GM12892 (cell line): ENCODE measurements around the gene TTLL11.

Experiments
- POLR2A ChIP-seq: IDR thresholded peaks from 2 replicates; pipeline ENCODE4 v1.6.1; 2011; ENCODE audit warnings: low read depth, low read length, control low read depth
- TAF1 ChIP-seq: IDR thresholded peaks from 2 replicates; pipeline ENCODE4 v1.6.1; 2011; ENCODE audit warnings: low read depth, mild to moderate bottlenecking, control low read depth, low read length, borderline replicate concordance

DNA sequence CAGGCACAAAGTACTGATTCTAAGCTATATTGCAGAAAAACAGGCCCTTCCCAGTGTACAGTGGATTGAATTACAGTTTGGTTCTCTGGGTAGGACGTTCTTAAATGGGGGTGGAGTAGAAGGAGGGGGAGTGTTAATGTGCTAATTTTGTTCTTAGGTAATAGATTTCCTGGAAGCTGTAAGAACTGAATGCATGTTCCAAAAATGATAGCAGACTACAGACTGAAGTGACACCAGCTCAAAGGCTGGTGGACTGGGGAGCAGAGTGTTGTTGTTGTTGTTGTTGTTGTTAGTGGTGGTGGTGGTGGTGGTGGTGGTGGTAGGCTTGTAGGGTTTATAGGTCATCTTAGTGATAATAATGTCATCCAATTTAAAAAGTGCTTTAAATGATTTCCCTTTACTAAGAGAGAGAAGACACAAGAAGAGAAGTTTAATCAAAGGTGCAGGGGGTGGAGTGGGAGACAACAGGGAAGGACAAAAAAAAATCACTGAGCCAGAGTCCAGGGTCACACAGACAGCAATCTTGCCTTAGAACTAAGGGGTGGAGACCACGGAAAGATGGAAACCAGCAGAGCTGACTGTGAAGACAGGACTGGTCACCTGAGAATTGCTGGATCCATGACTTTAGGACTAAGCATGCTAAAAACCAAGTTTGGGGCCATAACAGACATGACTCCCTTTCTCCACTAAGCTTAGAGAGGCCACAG, 27.0 kb downstream of the TTLL11 start:
- TF ChIP-seq POLR2A (no peak), TAF1 (no peak)
